ENCODE results near the gene AP2A1. TPM values are rescaled to one million over a fixed set of nuclear protein-coding genes. Genes with fewer than 3 reads are reported as not detected.

The AP2A1 gene
- total and polyA plus RNA-seq, 2 donors (not counting 3 experiments of a cell fraction or from before 2014, with no cell fraction given) = 108 to 113 TPM

GRCh38 chr19:49855676-49856573 is 89.1 kb downstream of the AP2A1 start:
- FAIRE-seq = no peak
- intact Hi-C loops (cut with micrococcal nuclease) (no loop called here), dilution Hi-C loops (cut with MboI; ENCODE audit: extremely low pct_ligation_motif_present, low sequenced_read_pairs) (no loop called here)
- BruUV-seq (replicated peaks) = no TSS peak
- Histone ChIP-seq H3K9ac (replicated peaks; ENCODE audit: extremely low read depth, insufficient read depth, low read length) (no peak overlapping the region), H3K36me3 (ENCODE audit: control insufficient read depth in 2 of 2, extremely low read depth in 1 of 2, insufficient read depth in 2 of 2, low read length in 2 of 2) (peaks cover 2 to 49% of the 10 kb centered on the region in 2 experiments), H3K9me1 (replicated peaks; ENCODE audit: control insufficient read depth, extremely low read depth, insufficient read depth, low read length) (no peaks in the 10 kb centered on the region), H3K27ac (ENCODE audit: insufficient read depth, low read depth, low read length) (no peak overlapping the region), H3K4me1 (ENCODE audit: control insufficient read depth, extremely low read depth, insufficient read depth, low read length) (peaks cover 26% of the 10 kb centered on the region), H2AFZ (ENCODE audit: low read depth, low read length) (no peak overlapping the region), H3K27me3 (ENCODE audit: control insufficient read depth in 2 of 2, insufficient read depth in 2 of 2, low read length in 2 of 2) (no peaks in the 10 kb centered on the region), H3K9me3 (replicated peaks; ENCODE audit: control insufficient read depth, insufficient read depth, low read length) (no peaks in the 10 kb centered on the region), H3K4me3 (replicated peaks in 1 of 3; ENCODE audit: insufficient read depth in 1 of 3, low read depth in 1 of 3, low read length in 3 of 3) (no peak overlapping the region), H3K4me2 (ENCODE audit: insufficient read depth, low read length) (no peak overlapping the region), H3K79me2 (ENCODE audit: control insufficient read depth, insufficient read depth, low read length) (peaks cover 25% of the 10 kb centered on the region), H4K20me1 (replicated peaks; ENCODE audit: control insufficient read depth, extremely low read depth, insufficient read depth, low read length) (no peaks in the 10 kb centered on the region)
- ChIA-PET POLR2A (no interaction called here), CTCF (no interaction called here)
- TF ChIP-seq MYC (IDR thresholded peaks at IDR 0.05; ENCODE audit: low read depth, low read length) (no peak), FOS (IDR thresholded peaks at IDR 0.05; ENCODE audit: borderline replicate concordance, insufficient read depth, low read length) (no peak), POLR2A (IDR thresholded peaks at IDR 0.05; ENCODE audit: low read depth, low read length) (no peak), GATA2 (IDR thresholded peaks at IDR 0.05; ENCODE audit: insufficient read depth, insufficient read length, low read depth, low read length) (no peak), MAX (IDR thresholded peaks at IDR 0.05; ENCODE audit: insufficient read depth, insufficient read length) (no peak), JUN (IDR thresholded peaks at IDR 0.05; ENCODE audit: borderline replicate concordance, insufficient read depth, insufficient read length, low read depth) (no peak), CTCF (IDR thresholded peaks at IDR 0.05; ENCODE audit: extremely low read depth in 1 of 2, insufficient read depth in 1 of 2, low read depth in 1 of 2, low read length in 2 of 2) (no peak), EZH2 (IDR thresholded peaks at IDR 0.05; ENCODE audit: borderline replicate concordance, low read depth, low read length, severe bottlenecking) (no peak), POLR2AphosphoS5 (IDR thresholded peaks at IDR 0.05; ENCODE audit: insufficient read depth, low read depth, low read length) (no peak)
- DNase-seq (ENCODE audit: low read depth, low spot score) = no peak
